GM21528 (cell line): ENCODE measurements around the gene FCRL3.

Experiments used
- ATAC-seq: cut with Tn5 transposase; IDR thresholded peaks from one replicate; pipeline ENCODE4 v1.9.1; 2021; ENCODE audit warnings: mild to moderate bottlenecking, moderate library complexity; ENCODE audit not compliant: unreplicated experiment, low FRiP score

Gene FCRL3

DNA sequence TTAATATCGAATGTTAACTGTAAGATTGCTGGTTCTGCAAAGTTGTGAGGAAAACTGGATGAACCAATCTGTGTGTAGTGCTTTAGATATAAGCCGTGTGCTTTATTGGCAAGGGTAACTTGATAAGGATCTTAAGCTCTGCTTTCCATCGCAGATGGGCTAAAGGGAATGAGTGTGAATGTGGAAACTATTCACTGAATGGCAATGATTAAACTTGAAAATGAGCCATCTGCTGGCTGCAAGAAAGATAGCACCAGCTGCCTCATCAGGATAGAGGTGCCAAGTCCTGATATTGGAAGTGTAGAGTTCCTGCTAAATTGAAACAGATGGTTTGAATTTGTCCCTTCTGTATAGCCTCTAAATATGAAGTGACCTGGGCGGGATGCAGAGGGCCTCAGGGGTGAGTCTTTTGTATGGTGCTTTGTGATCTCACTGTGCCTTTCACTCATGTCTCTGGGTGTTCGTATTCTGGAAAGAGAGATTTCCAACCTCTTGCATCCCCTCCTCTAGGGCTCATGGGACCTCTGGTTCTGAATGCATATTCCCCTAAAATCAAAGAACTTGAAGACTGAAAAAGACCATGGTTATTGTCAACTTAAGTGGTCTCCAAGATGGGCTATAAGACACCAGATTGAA, 9.2 kb downstream of the FCRL3 start:
- no peak for ATAC-seq

DNA sequence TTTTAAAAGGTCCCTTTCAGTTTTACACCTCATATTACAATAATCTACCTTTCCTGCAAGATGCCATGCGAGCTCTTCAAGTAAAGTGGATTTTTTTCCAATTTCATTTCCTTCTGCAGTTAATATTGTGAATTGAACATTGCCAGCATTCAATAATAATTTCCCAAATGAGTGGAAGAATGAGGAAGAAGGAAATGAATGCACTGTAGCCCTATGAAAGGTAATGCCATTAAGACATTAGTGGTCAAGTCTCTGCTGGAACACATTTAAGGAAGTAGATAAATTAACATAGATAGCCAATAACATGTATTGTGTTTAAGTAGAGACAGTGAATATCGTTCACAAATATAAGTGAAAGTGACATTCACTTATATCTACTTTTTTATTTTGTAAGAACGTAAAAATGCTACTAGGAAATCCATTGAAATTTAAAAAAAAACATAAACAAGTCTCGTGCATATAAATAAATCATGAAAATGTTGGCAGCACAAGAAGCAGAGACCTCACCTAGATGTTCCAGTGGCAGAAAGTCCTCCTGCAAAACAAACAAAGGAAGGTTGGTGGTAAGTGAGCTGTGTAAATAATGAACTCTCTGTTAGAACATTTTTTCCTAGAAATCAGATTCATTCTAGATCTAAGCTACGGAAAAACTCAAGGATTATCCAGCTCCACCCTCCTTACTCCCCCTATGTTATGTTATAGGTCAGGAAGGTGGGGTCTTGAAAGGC, 17.7 kb downstream of the FCRL3 start:
- ATAC-seq = no peak

DNA sequence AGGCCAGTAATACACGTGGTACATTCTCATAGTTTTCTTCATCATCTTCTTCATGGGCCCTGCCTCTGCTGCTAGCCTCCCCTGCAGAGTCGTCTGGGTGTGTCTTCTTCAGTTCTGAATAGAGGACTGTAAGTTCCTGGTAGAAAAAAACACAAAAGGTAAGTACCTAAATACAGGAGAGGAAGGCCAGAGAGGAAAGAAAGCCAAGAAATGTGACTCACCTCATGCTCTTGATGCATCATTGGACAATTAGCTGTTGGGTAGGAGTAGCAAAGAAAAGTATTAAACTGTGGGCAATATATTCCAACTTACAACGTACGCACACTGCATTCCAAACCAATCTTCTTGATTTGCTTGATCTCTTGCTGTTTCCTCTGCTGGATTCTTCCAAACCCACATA, 21.8 kb downstream of the FCRL3 start:
- no peak for ATAC-seq

DNA sequence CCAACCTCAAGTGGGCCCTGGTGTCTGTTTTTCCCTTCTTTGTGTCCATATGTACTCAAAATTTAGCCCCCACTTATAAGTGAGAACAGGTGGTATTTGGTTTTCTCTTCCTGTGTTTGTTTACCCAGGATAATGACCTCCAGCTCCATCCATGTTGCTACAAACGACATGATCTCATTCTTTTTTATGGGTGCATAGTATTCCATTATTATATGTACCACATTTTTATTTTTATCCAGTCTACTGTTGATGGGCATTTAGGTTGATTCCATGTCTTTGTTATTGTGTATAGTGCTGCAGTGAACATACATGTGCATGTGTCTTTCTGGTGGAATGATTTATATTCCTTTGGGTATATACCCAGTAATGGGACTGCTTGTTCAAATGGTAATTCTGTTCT, 27.6 kb downstream of the FCRL3 start:
- ATAC-seq = no peak

DNA sequence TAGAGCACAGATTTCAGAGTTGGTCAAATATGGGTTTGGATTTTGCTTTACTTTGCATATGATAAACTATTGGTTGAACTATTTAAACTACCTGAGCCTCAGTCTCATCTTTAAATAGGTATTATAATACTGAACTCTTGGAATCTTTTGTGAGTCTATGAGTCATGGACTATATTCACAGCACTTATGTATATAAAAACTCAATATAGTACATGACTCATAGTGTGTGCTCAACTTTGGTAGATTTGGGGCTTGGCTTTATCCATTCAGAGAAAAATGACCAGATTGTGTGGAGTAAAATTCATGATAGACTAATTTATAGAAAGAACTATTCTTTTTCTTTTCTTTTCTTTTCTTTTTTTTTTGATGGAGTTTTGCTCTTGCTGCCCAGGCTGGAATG, 28.7 kb downstream of the FCRL3 start:
- no peak for ATAC-seq

DNA sequence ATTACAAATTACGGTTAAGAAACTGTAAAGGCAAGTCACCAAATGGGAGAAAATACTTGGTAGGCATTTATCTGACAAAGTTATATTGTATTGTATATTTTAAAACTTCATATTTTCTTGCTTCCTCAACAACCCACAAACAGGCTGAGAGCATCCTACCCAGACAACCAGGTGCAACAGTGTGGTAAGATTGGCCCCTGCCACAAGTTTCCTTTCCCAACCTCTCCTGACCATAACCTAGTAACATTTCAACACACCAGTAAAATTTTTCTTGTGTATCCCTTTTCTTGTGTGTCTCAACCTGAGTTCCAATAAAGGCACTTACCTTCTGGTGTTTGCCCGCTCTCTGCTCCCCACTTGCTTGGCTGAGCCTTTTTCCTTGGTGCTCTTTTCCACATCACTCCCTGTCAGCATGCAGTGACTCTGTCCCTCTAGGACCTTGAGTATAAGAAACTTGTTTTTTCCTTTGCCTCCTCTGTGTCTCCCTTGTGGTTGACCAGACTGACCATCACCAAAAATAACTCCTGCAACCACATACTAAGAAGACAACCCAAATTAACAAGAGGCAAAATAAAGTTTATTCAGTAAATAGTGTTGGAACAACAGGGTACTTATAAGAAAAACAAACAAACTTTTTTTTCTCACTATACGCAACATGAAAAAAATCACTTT, 40.9 kb downstream of the FCRL3 start:
- no peak for ATAC-seq

DNA sequence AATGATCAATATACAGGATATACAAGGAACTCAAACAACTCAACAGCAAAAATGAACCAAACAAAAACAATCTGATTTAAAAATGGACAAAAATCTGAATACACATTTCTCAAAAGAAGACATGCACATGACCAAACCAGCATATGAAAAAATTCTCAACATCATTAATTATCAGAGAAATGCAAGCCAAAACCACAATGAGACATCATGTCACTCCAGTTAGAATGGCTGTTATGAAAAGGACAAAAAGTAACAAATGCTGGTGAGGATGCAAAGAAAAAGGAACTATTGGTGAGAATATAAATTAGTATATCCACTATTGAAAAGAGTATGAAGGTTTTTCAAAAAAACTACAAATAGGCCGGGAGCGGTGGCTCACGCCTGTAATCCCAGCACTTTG, 42.0 kb downstream of the FCRL3 start:
- ATAC-seq = no peak

DNA sequence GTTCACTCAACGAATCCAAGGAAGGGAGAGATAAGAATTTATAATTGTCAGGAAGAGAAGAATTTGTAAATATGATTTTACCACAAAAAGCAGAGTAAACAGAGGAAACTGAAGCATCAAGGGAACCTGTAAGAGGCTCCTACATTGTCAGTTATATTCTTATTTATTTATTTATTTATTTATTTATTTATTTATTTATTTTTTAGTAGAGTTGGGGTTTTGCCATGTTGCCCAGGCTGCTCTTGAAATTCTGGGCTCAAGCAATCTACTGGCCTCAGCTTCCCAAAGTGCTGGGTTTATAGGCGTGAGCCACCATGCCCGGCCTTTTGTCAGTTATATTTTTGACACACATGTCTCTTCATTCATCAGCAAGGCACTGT, 47.1 kb downstream of the FCRL3 start:
- ATAC-seq = peak; percentile 28

DNA sequence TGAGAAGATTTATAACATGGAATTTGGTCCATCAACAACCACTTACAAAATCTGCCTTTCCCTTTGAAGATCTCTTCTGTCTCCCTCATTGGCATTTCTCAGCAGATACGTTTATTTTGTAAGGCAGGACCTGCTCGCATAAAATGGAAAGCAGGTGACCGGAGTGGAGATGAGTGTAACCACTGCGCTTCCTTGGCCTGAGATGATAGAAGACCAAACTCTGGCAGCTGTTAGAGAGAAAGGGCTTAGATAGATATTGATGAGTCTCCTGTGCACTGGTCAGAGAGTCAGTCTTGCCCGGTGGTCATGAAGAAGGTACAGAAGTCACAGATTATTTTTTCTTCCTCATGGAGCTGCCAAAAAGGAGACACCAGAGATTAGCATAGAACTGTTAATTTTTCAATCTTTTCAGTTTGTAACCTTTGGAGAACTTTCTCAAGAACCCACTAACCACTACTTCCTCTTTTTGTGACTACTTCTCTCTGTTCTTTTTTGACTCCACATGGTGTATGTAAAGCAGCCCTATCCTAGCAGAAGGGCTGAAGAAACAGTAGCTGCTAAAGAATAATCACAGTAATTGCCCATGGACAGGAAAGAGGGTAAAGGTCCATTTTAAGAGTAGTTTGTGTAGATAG, 47.6 kb downstream of the FCRL3 start:
- peak; percentile 94 for ATAC-seq

DNA sequence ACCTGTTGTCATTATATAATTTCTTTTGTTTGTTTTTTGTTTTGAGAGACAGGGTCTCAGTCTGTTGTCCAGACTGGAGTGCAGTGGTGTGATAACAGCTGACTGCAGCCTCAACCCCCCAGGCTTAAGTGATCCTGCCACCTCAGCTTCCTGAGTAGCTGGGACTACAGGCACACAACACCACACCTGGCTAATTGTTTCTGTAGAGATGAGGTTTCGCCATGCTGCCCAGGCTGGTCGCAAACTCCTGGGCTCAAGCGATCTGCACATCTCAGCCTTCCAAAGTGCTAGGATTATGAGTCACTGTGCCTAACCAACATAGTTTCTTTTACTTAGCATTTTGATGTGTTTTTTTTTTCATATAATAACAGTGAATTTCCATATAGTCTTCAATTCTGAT, 52.3 kb downstream of the FCRL3 start:
- no peak for ATAC-seq

DNA sequence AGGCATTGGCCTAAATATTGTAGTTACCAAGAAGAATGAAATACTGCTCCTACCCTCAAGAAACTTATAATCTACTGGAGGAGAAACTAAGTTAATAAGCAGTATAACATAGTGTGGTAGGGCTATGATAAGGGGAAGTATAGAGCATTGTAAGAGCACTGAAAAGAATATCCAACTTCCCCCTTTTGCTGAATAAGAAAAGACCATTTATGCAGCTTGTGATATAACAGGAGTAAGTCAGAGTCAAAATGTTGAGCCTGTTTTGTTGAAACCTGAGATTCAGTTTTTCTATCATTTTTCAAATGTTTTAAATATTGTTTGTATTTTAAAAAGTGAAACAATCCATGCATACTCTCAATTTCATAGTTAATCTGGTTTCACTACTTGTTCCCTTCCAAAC, 54.4 kb downstream of the FCRL3 start:
- ATAC-seq = no peak

DNA sequence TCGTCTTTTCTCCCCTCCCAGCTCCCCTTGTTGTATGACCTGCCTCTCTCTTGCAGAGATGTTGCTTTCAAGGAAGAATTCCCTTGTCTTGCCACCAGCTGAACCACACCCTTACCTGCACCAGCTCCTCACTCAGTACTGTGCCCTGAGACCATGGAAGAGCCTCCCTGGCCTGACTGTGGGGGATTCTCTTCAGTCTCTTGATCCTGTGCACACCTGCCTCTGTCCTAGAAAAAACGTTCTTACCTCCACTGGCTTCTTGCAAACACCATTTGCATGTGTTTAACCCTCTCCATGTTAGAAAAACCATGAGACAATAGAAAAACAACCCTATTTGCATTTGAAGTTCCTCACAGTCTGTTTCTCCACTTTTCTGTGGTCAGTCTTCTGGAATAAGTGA, 59.4 kb downstream of the FCRL3 start:
- no peak for ATAC-seq

DNA sequence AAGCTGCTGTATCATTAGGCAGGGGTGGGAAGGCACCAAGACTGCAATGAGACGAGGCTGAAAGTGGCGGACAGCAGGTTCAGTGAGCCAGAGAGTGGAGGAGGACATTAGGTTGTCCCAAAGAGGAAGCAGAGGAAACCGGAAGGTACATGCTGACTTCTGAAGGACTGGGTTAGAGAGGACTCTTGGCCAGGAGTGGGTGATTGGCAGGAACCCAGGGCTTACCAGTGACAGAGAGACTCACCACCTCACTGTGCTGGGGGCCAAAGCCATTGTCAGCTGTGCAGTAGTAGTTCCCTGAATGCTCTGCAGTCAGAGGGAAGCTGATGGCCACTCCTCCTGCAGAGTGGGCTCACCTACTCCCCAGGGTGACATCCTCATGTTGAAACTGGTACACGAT, 60.8 kb downstream of the FCRL3 start:
- ATAC-seq = no peak

DNA sequence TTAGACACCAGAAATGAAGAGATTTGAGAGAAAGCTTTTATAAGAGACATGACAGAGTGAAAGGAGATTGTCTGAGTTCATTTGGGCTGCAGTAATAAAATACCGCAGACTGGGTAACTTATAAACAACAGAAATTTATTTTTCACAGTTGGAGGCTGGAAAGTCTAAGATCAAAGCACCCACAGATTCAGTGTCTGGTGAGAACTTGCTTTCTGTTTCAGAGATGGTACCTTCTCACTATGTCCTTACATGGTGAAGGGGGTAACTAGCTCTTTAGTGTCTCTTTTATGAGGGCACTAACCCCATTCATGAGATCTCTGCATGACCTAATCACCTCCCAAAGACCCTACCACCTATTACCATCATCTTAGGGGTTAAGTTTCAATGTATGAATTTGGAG, 71.8 kb downstream of the FCRL3 start:
- no peak for ATAC-seq
